Neural progenitor cell (in vitro differentiated cells): ENCODE data around the gene DNASE1L3. TPM values are rescaled to one million over a fixed set of nuclear protein-coding genes. Genes with fewer than 3 reads are reported as not detected.

Source experiments
- DNase-seq: peaks from one replicate; pipeline ENCODE4 v3.0.0-alpha.2; 2016; ENCODE audit warnings: low spot score
- H2AFZ ChIP-seq: fragments of 200-600 bp; sonication (generic); replicated peaks from 2 replicates; pipeline ENCODE4 v1.6.1; 2016; ENCODE audit warnings: antibody characterized with exemption
- H3F3A ChIP-seq: fragments of 200-600 bp; sonication (generic); 2 replicates; pipeline ENCODE4 v1.6.1; 2016; ENCODE audit warnings: antibody characterized with exemption, low read depth
- H3K27ac ChIP-seq: fragments of 200-600 bp; sonication (generic); 2 replicates; pipeline ENCODE4 v1.5.1; 2016; ENCODE audit warnings: mild to moderate bottlenecking
- H3K27me3 ChIP-seq: fragments of 200-600 bp; sonication (generic); 2 replicates; pipeline ENCODE4 v1.6.1; 2016; ENCODE audit warnings: mild to moderate bottlenecking, moderate library complexity
- H3K36me3 ChIP-seq: fragments of 200-600 bp; sonication (generic); 2 replicates; pipeline ENCODE4 v1.5.1; 2016
- H3K4me1 ChIP-seq: fragments of 200-600 bp; sonication (generic); 2 replicates; pipeline ENCODE4 v1.6.1; 2016; ENCODE audit warnings: mixed run types
- H3K4me2 ChIP-seq: fragments of 200-600 bp; sonication (generic); 2 replicates; pipeline ENCODE4 v1.6.1; 2016
- H3K4me3 ChIP-seq: fragments of 200-600 bp; sonication (generic); 2 replicates; pipeline ENCODE4 v1.5.1; 2016
- H3K79me2 ChIP-seq: fragments of 200-600 bp; sonication (generic); 2 replicates; pipeline ENCODE4 v1.6.1; 2016; ENCODE audit warnings: low read depth
- H3K9ac ChIP-seq: fragments of 200-600 bp; sonication (generic); 2 replicates; pipeline ENCODE4 v1.6.1; 2016
- H3K9me3 ChIP-seq: fragments of 200-600 bp; sonication (generic); 2 replicates; pipeline ENCODE4 v1.5.1; 2016; ENCODE audit warnings: low read depth
- H4K20me1 ChIP-seq: fragments of 200-600 bp; sonication (generic); 2 replicates; pipeline ENCODE4 v1.6.1; 2016; ENCODE audit warnings: low read depth
- H3K27ac Mint-ChIP-seq: 3 replicates; pipeline ENCODE4 v1.8.0; 2021; ENCODE audit warnings: mixed read lengths
- H3K27me3 Mint-ChIP-seq: 2 replicates; pipeline ENCODE4 v1.8.0; 2022; ENCODE audit warnings: low read depth, mild to moderate bottlenecking, inconsistent platforms, moderate library complexity, mixed read lengths; ENCODE audit not compliant: insufficient read depth
- H3K36me3 Mint-ChIP-seq: 3 replicates; pipeline ENCODE4 v1.8.0; 2021; ENCODE audit warnings: mixed read lengths
- H3K4me1 Mint-ChIP-seq: 3 replicates; pipeline ENCODE4 v1.8.0; 2021; ENCODE audit warnings: mixed read lengths
- H3K4me3 Mint-ChIP-seq: 3 replicates; pipeline ENCODE4 v1.8.0; 2021; ENCODE audit warnings: mild to moderate bottlenecking, moderate library complexity, mixed read lengths
- H3K9me3 Mint-ChIP-seq: 3 replicates; pipeline ENCODE4 v1.8.0; 2020; ENCODE audit warnings: mixed read lengths
- EZH2 ChIP-seq: fragments of 200-600 bp; sonication (generic); IDR thresholded peaks from 2 replicates; pipeline ENCODE4 v1.6.1; 2017; ENCODE audit warnings: antibody characterized with exemption, mild to moderate bottlenecking, moderate library complexity
- EZH2phosphoT487 ChIP-seq: fragments of 200-600 bp; sonication (generic); IDR thresholded peaks from 2 replicates; pipeline ENCODE4 v1.6.1; 2017; ENCODE audit warnings: antibody characterized with exemption
- total RNA-seq: library from RNA; depleted of rRNA; stranded (reverse); fragments of >200 nt; gene quantifications from 2 replicates; pipeline ENCODE4 v1.2.3, GENCODE V29; 2015; ENCODE audit warnings: low replicate concordance
- TF ChIP-seq, protein P1 (sequence below): fragments of 200-600 bp; sonication (generic); IDR thresholded peaks from 2 replicates; pipeline ENCODE4 v1.5.1; 2017; ENCODE audit warnings: antibody characterized with exemption, mild to moderate bottlenecking

DNASE1L3 gene
- total RNA-seq, 1 donor from 2014 or later = not detected

DNA sequence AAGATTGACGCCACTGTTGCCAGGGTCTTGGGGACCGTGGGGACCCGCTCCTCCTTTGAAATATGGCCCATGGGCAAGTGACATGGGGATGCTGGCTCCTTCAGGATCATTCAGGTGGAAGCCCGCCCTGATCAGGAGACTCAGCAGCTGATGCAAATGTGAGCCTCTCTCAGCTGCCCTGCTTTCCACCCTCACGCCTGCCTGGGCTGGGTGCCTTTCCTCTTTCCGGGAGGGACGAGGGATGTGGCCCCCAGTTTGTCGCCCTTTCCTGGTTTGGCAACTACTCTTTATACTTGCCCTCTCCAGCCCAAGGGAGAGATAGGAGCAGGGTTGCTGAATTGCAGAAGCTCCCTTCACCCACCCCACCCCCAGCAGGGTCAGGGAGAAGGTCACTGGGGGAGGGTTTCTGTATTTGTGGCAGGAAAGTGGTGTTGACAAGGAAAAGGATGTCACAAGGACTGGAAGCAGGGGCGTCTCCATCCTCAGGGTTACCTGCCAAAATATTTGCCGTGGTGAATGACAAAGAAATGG is 21.8 kb downstream of the DNASE1L3 start:
- H3K79me2 ChIP-seq = no peaks in the 10 kb centered on the region
- H3K4me2 ChIP-seq = peak overlapping the region; percentile 13
- peaks cover 10% of the 10 kb centered on the region for H3K4me1 ChIP-seq
- H3K36me3 Mint-ChIP-seq = no peaks in the 10 kb centered on the region
- H3K27ac Mint-ChIP-seq = no peak overlapping the region
- H3F3A ChIP-seq = no peaks in the 10 kb centered on the region
- H3K27me3 Mint-ChIP-seq = peaks cover 14% of the 10 kb centered on the region
- H3K36me3 ChIP-seq = no peaks in the 10 kb centered on the region
- peaks cover 16% of the 10 kb centered on the region for H3K4me1 Mint-ChIP-seq
- no peak overlapping the region for H2AFZ ChIP-seq
- H3K9me3 Mint-ChIP-seq = peaks cover 2% of the 10 kb centered on the region
- no peaks in the 10 kb centered on the region for H3K27me3 ChIP-seq
- H3K27ac ChIP-seq = no peak overlapping the region
- DNase-seq = no peak
- no peaks in the 10 kb centered on the region for H4K20me1 ChIP-seq
- no peaks in the 10 kb centered on the region for H3K9me3 ChIP-seq
- TF ChIP-seq EZH2 = no peak
- TF ChIP-seq, protein P1, sequence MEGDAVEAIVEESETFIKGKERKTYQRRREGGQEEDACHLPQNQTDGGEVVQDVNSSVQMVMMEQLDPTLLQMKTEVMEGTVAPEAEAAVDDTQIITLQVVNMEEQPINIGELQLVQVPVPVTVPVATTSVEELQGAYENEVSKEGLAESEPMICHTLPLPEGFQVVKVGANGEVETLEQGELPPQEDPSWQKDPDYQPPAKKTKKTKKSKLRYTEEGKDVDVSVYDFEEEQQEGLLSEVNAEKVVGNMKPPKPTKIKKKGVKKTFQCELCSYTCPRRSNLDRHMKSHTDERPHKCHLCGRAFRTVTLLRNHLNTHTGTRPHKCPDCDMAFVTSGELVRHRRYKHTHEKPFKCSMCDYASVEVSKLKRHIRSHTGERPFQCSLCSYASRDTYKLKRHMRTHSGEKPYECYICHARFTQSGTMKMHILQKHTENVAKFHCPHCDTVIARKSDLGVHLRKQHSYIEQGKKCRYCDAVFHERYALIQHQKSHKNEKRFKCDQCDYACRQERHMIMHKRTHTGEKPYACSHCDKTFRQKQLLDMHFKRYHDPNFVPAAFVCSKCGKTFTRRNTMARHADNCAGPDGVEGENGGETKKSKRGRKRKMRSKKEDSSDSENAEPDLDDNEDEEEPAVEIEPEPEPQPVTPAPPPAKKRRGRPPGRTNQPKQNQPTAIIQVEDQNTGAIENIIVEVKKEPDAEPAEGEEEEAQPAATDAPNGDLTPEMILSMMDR = no peak
- no peak overlapping the region for H3K4me3 ChIP-seq
- H3K4me3 Mint-ChIP-seq = no peak overlapping the region
- no peak overlapping the region for H3K9ac ChIP-seq

DNA sequence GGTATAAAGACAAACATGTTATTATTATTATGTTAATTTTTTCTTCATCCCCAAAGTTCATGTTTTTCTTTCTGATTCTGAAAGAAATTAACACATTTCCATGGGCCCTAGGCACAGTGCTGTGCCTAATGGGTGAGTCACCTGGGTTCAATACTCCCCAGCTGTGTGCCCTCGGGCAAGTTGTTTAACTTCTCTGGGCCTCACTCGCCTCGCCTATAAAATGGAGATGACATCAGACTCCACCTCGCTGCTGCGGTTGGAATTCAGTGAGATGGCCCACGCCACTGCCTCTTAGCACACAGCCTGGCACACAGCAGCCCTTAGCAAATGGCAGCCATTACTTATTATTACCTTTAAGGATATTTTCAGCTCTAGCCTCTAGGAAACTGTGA is 22.6 kb downstream of the DNASE1L3 start:
- TF ChIP-seq EZH2phosphoT487 = no peak
- TF ChIP-seq EZH2 = no peak
- TF ChIP-seq, protein P1 = no peak
- DNase-seq = no peak
- H3K4me2 ChIP-seq = no peak overlapping the region

DNA sequence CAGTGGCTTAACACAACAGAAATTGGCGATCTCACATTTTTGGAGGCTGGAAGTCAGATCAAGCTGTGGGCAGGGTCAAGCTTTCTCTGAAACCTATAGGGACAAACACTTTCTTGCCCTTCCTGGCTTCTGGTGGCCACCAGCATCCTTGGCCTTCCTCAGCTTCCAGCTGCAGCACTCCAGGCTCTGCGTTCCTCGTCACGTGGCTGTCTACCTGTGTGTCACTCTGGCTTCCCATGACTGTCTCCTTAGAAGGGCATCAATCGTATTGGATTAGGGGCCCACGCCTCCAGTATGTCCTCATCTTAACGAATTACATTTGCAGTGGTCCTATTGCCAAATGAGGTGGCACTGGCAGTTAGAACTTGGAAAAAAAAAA is 25.8 kb downstream of the DNASE1L3 start:
- no peak for DNase-seq
- Histone ChIP-seq H3K4me3 (no peak overlapping the region), H4K20me1 (no peaks in the 10 kb centered on the region), H3K27me3 (no peaks in the 10 kb centered on the region), H3K4me1 (peaks cover 10% of the 10 kb centered on the region), H3K36me3 (no peaks in the 10 kb centered on the region), H3F3A (no peaks in the 10 kb centered on the region), H3K4me2 (no peak overlapping the region), H2AFZ (no peak overlapping the region), H3K9ac (no peak overlapping the region), H3K27ac (no peak overlapping the region), H3K9me3 (no peaks in the 10 kb centered on the region), H3K79me2 (no peaks in the 10 kb centered on the region)
- no peak for TF ChIP-seq EZH2phosphoT487
- TF ChIP-seq EZH2 = no peak
- TF ChIP-seq, protein P1 = no peak
- peaks cover 15% of the 10 kb centered on the region for H3K27me3 Mint-ChIP-seq
- no peaks in the 10 kb centered on the region for H3K9me3 Mint-ChIP-seq
- H3K36me3 Mint-ChIP-seq = no peaks in the 10 kb centered on the region
- peaks cover 16% of the 10 kb centered on the region for H3K4me1 Mint-ChIP-seq
- no peak overlapping the region for H3K4me3 Mint-ChIP-seq
- H3K27ac Mint-ChIP-seq = no peak overlapping the region

More for the DNA sequence above, 22.6 kb downstream of the DNASE1L3 start:
- H3K27ac Mint-ChIP-seq = no peak overlapping the region
- Histone ChIP-seq H3K9ac (no peak overlapping the region), H3K79me2 (no peaks in the 10 kb centered on the region), H3F3A (no peaks in the 10 kb centered on the region), H3K4me1 (peaks cover 10% of the 10 kb centered on the region), H3K27ac (no peak overlapping the region), H3K9me3 (no peaks in the 10 kb centered on the region), H3K4me3 (no peak overlapping the region), H3K36me3 (no peaks in the 10 kb centered on the region), H2AFZ (no peak overlapping the region), H3K27me3 (no peaks in the 10 kb centered on the region), H4K20me1 (no peaks in the 10 kb centered on the region)
- no peak overlapping the region for H3K4me3 Mint-ChIP-seq
- H3K9me3 Mint-ChIP-seq = peaks cover 2% of the 10 kb centered on the region
- H3K4me1 Mint-ChIP-seq = peaks cover 16% of the 10 kb centered on the region
- H3K36me3 Mint-ChIP-seq = no peaks in the 10 kb centered on the region
- H3K27me3 Mint-ChIP-seq = peaks cover 13% of the 10 kb centered on the region
